A549 (cell line): ENCODE results near the gene OPHN1.

ENCODE experiments used
- BHLHE40 ChIP-seq: IDR thresholded peaks from 2 replicates; pipeline ENCODE4 v1.6.1; 2012; ENCODE audit warnings: low read depth, low read length, inconsistent platforms
- CEBPB ChIP-seq, 2 experiments: fragments of >200 bp in 1 of 2; sonication (Bioruptor Twin) in 1 of 2; formaldehyde crosslinking in 1 of 2; IDR thresholded peaks; 2 replicates each; pipeline ENCODE4 v1.6.1; 2012 to 2016
- CTCF ChIP-seq: fragments of >200 bp; sonication (Bioruptor Twin); formaldehyde crosslinking; IDR thresholded peaks from 3 replicates; pipeline ENCODE4 v1.5.1; 2016
- ELK1 ChIP-seq: fragments of 150-350 bp; IDR thresholded peaks from 2 replicates; pipeline ENCODE4 v1.6.1; 2014; ENCODE audit warnings: low read depth, mild to moderate bottlenecking, low read length
- PHF8 ChIP-seq: fragments of 200-600 bp; sonication (generic); IDR thresholded peaks from 2 replicates; pipeline ENCODE4 v1.6.1; 2016; ENCODE audit warnings: low read depth, mild to moderate bottlenecking, antibody characterized with exemption, moderate library complexity, borderline replicate concordance
- POLR2A ChIP-seq: IDR thresholded peaks from 2 replicates; pipeline ENCODE4 v1.6.1; 2012; ENCODE audit warnings: mild to moderate bottlenecking, low read length
- RCOR1 ChIP-seq: fragments of 150-350 bp; IDR thresholded peaks from 2 replicates; pipeline ENCODE4 v1.6.1; 2014; ENCODE audit warnings: antibody characterized with exemption, low read length, low read depth
- RNF2 ChIP-seq: fragments of 200-600 bp; sonication (generic); IDR thresholded peaks from 2 replicates; pipeline ENCODE4 v1.6.1; 2016; ENCODE audit warnings: low read depth, mild to moderate bottlenecking, antibody characterized with exemption, moderate library complexity, borderline replicate concordance

GRCh38 chrX:68417651-68418050 lies 15.6 kb downstream of the OPHN1 start:
- no peak for TF ChIP-seq PHF8
- no peak for TF ChIP-seq CEBPB (IDR thresholded peaks at IDR 0.05)
- no peak for TF ChIP-seq POLR2A
- no peak for TF ChIP-seq RCOR1
- TF ChIP-seq BHLHE40, result no peak
- TF ChIP-seq RNF2, result no peak
- TF ChIP-seq CTCF, result no peak
- no peak for TF ChIP-seq ELK1
